ENCODE results near the gene ARL13B. TPM values are rescaled to one million over a fixed set of nuclear protein-coding genes. Genes with fewer than 3 reads are reported as not detected.

ARL13B gene
- total and polyA plus RNA-seq, 2 donors (not counting 3 experiments of a cell fraction or from before 2014, with no cell fraction given): 3.8 to 8.6 TPM

- H3K27me3 ChIP-seq (ENCODE audit: control insufficient read depth in 2 of 2, insufficient read depth in 2 of 2, low read length in 2 of 2): no peaks in the 10 kb centered on the region
- CTCF ChIA-PET: interaction anchor here (0.9 kb wide), 1 partner anchor 10 kb away, joined by 3 read pairs; no protein-coding TSS in a partner anchor
- no peaks in the 10 kb centered on the region for H3K4me1 ChIP-seq (ENCODE audit: control insufficient read depth, extremely low read depth, insufficient read depth, low read length)
- no peak overlapping the region for H3K4me3 ChIP-seq (replicated peaks in 1 of 3; ENCODE audit: insufficient read depth in 1 of 3, low read depth in 1 of 3, low read length in 3 of 3)
- TF ChIP-seq POLR2AphosphoS5 (IDR thresholded peaks at IDR 0.05; ENCODE audit: insufficient read depth, low read depth, low read length) (no peak), MAX (IDR thresholded peaks at IDR 0.05; ENCODE audit: insufficient read depth, insufficient read length) (no peak), JUN (IDR thresholded peaks at IDR 0.05; ENCODE audit: borderline replicate concordance, insufficient read depth, insufficient read length, low read depth) (no peak), EZH2 (IDR thresholded peaks at IDR 0.05; ENCODE audit: borderline replicate concordance, low read depth, low read length, severe bottlenecking) (no peak), FOS (IDR thresholded peaks at IDR 0.05; ENCODE audit: borderline replicate concordance, insufficient read depth, low read length) (no peak), GATA2 (IDR thresholded peaks at IDR 0.05; ENCODE audit: insufficient read depth, insufficient read length, low read depth, low read length) (no peak), CTCF (IDR thresholded peaks at IDR 0.05; ENCODE audit: extremely low read depth in 1 of 2, insufficient read depth in 1 of 2, low read depth in 1 of 2, low read length in 2 of 2) (no peak), MYC (IDR thresholded peaks at IDR 0.05; ENCODE audit: low read depth, low read length) (no peak), POLR2A (IDR thresholded peaks at IDR 0.05; ENCODE audit: low read depth, low read length) (no peak)
- no peak overlapping the region for H3K27ac ChIP-seq (ENCODE audit: insufficient read depth, low read depth, low read length)
- no peaks in the 10 kb centered on the region for H3K9me1 ChIP-seq (replicated peaks; ENCODE audit: control insufficient read depth, extremely low read depth, insufficient read depth, low read length)
- BruUV-seq (replicated peaks): no TSS peak
- H3K9ac ChIP-seq (replicated peaks; ENCODE audit: extremely low read depth, insufficient read depth, low read length): no peak overlapping the region
- DNase-seq (ENCODE audit: low read depth, low spot score) (no peak), FAIRE-seq (no peak)
- no peaks in the 10 kb centered on the region for H4K20me1 ChIP-seq (replicated peaks; ENCODE audit: control insufficient read depth, extremely low read depth, insufficient read depth, low read length)
- no peak overlapping the region for H2AFZ ChIP-seq (ENCODE audit: low read depth, low read length)
- H3K36me3 ChIP-seq (ENCODE audit: control insufficient read depth in 2 of 2, extremely low read depth in 1 of 2, insufficient read depth in 2 of 2, low read length in 2 of 2): peaks cover 0 to 8% of the 10 kb centered on the region in 2 experiments
- H3K9me3 ChIP-seq (replicated peaks; ENCODE audit: control insufficient read depth, insufficient read depth, low read length): no peaks in the 10 kb centered on the region
- dilution Hi-C loops (cut with MboI; ENCODE audit: extremely low pct_ligation_motif_present, low sequenced_read_pairs) (no loop called here), intact Hi-C loops (cut with micrococcal nuclease) (no loop called here)
- no peaks in the 10 kb centered on the region for H3K79me2 ChIP-seq (ENCODE audit: control insufficient read depth, insufficient read depth, low read length)
- no peak overlapping the region for H3K4me2 ChIP-seq (ENCODE audit: insufficient read depth, low read length)
- POLR2A ChIA-PET: no interaction called here
Measured at GRCh38 chr3:94092086-94092485, 112.1 kb downstream of the ARL13B start.
